ENCODE data around the gene VWC2L.

VWC2L gene

DNA sequence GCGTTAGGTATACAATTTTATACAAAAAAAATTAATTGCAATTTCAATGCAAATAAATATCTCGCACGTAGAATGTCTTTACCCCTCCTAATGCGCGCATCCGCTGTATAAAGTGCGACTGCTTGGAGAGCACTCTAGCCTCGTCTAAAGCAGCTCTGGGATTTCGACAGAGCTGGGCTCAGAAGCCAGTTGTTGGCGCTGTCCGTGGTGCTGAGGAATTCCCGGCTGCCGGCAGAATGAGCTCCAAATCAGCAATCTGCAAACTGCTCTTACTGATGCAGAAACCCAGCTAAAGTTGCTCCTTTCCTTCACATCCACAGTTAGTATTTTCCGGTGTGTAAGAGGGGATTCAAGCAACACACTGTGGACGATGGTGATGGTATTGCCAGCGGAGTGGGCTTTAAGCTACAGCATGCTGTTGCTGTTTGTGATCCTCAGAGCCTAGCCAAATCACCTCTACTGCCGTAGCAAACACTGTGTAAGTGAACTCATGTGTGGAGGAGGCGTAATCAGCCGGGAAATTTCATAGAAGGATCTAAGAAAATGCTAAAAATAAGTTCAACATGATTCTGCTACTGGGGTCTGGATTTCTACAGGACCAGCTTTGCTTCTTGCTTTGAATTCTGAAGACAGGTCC, at the start of gene VWC2L:
VWC2L (plus strand) TSS at position 137 of the 637 bp plus-strand sequence. CDS start 3,140 bp downstream, outside the sequence.
- no peak for FAIRE-seq

- no peak for FAIRE-seq
These were observed 49.7 kb upstream of the VWC2L start for GRCh38 chr2:214361116-214361515.

DNA sequence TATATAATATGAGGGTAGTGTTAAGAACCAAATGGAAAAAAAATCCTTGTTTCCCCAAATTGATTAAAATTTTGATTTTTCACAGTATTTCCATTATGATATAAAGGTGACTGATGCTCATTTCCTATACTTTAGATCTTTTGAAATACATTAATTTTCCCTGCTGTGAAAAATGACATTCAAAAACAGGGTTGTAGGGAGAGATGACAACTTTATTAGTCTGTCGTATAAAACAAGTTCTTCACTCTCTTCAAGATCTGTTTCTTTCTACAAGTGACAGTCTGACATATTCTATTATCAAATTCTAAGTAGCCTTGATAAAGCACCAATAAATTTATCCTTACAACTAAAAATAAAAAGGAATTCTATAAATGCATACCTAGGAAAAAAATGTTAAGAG, 45.3 kb upstream of the VWC2L start:
- no peak for FAIRE-seq

DNA sequence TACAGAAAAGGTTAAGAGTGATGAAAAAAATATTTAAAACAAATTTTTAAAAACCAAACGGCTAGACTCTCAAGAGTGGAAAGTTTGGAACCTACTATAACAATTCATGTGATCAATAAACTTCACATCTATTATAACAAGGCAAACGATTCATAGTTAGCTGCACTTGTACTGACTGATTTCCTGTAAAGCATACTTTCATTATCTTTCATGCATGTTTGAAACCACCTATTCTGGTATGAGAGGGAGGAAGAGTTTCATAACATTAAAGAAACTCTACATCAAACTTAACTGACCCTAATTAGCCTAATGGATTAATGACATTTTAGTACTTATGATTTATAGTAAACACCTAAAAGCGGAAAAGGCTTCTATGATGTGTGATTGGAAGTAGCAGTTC, 43.7 kb upstream of the VWC2L start:
- FAIRE-seq: no peak

GRCh38 chr2:214376618-214377285, 34.1 kb upstream of the VWC2L start:
- FAIRE-seq: no peak

DNA sequence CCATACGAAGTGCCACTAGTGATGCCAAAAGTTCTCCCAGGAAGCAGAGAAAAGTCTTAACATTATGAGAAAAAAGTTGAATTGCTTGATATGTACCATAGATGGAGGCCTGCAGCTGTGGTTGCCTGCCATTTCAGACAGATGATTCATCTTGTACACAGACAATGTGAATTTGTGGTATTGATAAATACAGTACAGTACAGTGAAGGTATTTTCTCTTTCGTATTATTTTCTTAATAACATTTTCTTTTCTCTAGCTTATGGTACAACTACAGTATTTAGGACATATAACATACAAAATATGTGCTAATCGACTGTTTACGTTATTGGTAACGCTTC, 33.6 kb upstream of the VWC2L start:
- FAIRE-seq: no peak

- no peak for FAIRE-seq
These were observed 32.3 kb upstream of the VWC2L start for GRCh38 chr2:214378455-214379103.

GRCh38 chr2:214379227-214379626, 31.6 kb upstream of the VWC2L start:
- FAIRE-seq: no peak

GRCh38 chr2:214380681-214381080, 30.2 kb upstream of the VWC2L start:
- no peak for FAIRE-seq

GRCh38 chr2:214382229-214382628, 28.6 kb upstream of the VWC2L start:
- no peak for FAIRE-seq

- FAIRE-seq: no peak
These were observed 24.1 kb upstream of the VWC2L start for GRCh38 chr2:214386720-214387119.

DNA sequence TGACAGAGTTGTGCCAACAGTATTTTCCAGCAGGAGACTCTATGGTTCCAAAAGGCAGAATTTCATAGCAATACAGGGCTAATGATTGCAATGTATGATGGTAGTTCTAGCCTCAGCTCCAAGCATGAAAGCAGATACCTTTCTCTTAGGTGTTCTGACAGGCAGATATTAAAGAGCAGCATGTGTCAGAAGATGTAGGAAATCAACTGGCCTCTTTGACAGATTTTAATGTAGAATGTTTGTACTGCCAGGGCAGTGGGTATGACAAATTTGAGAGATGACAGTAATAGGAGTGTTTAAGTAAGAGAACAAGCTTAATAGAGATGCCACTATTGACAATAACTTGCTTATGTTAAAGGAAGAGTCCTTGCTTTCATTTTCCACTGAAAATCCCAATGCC, 21.5 kb upstream of the VWC2L start:
- no peak for FAIRE-seq

DNA sequence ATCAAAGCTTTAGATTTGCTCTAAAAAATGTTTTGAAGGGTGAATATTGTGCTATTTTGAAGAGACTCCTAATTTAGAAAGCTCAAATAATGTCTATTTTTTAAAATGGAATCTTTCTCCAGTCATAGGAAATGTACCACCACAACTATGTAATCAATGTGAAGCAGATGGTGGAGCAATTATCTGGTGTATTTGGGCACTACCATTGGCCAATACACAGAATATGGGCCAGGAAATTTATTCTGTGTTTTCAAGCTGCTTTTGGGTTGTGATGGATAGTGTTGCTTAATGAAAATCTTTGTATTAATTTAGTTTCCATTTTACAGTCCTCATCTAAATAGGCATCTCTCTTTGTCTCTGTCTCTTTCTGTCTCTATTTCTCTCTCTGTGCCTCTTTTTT, 17.1 kb upstream of the VWC2L start:
- FAIRE-seq: no peak

DNA sequence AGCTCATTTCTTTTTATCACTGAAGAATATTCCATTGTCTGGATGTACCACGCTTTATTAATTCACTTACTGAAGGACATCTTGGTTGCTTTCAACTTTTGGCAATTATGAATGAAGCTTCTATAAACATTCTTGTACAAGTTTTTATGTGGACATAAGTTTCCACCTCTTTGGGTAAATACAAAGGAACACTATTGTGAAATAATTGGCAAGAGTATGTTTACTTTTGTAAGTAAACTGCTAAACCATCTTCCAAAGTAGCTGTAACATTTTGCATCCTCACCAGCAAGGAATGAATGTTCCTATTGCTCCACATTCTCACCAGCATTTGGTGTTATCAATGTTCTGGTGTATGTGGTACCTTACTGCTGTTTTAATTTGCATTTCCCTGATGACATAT, 15.8 kb upstream of the VWC2L start:
- no peak for FAIRE-seq

GRCh38 chr2:214401580-214401979, 9.3 kb upstream of the VWC2L start:
- FAIRE-seq: no peak

DNA sequence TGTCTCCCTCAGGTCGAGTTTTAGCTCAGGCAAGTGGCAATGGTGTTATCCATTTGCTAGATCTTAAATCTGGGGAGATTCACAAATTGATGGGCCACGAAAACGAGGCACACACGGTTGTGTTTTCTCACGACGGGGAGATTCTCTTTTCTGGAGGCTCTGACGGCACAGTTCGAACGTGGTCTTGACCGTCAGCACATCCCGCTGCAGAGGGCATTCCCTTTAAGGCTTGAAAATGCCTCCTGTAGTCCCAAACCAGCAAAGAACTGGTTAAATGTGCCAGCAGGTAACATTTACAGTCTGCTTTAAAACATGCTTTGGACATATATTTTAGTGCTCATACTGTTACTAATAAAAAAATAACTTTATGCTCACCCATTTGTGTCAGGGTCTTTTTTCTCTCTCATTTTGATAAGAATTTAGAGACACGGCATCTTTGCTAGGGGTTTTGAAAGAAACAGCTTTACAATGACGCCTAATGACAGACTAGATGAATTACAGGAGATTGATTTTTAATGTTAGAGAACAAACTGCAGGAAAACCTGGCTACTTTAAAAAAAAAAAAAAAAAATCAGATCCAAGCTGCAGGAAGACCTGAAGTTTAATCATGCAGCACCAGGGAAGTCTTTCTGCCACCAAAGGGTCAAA, 602 bp upstream of the VWC2L start:
- no peak for FAIRE-seq

GRCh38 chr2:214412679-214413078, 1.8 kb downstream of the VWC2L start:
- FAIRE-seq: no peak

DNA sequence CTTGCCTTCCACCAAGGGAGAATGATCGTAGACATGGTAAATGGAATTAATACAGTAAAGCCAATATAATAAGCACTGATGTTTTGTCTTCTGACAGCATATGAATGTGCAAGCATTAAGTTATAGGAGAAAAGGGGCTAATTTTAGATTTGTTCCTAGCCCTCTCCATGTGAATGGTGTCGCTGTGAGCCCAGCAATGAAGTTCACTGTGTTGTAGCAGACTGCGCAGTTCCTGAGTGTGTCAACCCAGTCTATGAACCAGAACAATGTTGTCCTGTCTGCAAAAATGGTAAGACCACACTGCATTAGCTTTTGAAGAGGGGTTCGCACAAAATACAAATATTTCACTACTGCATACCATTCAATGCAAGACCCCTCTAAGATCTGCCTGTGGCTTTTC, 25.6 kb downstream of the VWC2L start:
- no peak for FAIRE-seq

DNA sequence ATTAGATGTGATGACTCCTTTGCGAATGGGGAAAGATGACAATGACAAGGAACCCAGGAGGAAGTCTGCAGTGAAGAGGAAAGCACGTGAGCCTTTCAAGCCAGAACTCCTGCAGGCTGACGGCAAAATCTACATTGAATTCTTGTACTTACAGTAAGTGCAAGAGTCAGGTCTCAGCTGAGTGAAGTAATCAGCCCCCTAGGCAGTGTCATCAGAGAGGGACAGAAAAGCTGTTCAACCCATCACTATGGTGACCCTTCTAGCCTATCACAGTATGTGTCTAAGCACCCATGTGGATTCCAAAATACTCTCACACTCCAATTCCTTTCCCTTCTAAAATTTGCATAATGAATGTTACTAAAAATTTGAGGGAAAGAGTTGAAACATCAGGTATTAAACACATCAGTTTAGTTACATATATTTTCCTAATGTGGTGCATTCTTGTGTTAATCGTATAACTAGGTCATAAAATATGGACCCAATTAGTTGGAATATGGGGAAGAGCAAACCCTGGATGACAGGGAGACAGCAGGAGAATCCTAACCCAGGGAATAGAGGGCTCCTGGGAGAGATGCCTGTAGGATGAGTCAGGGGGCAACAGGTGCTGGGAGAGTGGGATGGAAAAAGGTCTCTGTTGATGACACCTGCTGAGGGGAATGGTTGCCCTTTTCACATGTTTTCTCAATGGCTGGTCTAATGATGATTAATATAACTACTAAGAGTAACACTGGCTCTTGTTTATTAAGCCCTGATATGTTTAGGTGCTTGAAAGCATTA, 39.5 kb downstream of the VWC2L start:
- no peak for FAIRE-seq

- no peak for FAIRE-seq
These were observed 40.8 kb downstream of the VWC2L start for GRCh38 chr2:214451516-214452275.

DNA sequence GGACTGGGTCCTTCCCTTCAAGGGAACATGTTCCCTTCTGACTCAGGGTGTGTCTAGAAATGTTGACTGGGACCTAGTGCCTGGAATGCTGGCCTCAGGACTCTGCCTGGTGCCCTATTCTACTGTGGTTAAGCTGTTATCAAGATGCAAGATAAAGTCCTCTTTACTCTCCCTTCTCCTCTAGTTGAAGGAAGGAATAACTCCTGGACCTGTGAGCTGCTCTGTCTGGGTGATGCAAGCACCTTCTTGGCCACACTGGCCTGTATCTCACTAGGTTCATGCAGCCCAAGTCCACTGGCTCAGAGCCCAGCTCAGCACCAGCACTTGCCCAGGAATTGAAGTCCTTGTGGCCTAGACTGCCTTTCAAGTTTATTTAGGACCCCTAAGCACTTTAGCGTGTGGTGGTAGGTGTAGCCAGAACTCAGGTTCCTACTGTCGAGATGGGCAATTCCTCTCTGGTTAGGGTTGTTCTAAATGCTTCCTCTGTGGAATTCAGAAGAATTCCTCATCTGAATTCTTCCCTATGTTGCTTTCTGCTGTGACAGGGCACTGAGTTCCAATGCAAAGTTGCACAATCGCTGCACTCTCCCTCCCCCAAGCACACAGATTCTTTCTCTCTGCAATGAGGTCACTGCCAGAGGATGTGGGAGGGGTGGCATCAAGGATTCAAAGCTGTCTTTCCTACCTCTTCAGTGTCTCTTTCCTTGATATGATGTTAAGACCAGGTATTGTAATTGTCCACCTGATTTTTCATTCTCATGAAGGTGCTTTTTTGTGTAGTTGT, 54.7 kb downstream of the VWC2L start:
- FAIRE-seq: no peak

GRCh38 chr2:214469728-214470127, 58.9 kb downstream of the VWC2L start:
- no peak for FAIRE-seq
